ENCODE results near the gene KLHL9.
"Not testable (repeated sequence)": the region's sequence is repeated elsewhere in the genome, so short reads cannot be mapped to it uniquely, and the experiment has no call there.

DNA sequence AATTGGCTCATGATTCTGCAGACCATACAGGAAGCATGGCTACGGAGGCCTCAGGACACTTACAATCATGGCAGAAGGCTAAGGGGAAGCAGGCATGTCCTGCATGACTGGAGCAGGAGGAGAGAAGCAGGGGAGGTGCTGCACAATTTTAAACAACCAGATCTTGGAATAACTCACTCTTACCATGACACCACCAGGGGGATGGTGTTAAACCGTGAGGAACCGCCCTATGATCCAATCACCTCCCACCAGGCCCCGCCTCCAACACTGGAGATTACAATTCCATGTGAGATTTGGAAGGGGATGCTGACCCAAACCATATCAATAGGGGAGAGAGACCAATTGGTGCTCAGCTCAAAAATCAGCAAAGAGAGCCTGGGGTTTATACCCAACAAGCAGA is 36.3 kb upstream of the KLHL9 start:
- TF ChIP-seq POLR2A (IDR thresholded peaks at IDR 0.05) = not testable (repeated sequence)
- TF ChIP-seq, protein P1, sequence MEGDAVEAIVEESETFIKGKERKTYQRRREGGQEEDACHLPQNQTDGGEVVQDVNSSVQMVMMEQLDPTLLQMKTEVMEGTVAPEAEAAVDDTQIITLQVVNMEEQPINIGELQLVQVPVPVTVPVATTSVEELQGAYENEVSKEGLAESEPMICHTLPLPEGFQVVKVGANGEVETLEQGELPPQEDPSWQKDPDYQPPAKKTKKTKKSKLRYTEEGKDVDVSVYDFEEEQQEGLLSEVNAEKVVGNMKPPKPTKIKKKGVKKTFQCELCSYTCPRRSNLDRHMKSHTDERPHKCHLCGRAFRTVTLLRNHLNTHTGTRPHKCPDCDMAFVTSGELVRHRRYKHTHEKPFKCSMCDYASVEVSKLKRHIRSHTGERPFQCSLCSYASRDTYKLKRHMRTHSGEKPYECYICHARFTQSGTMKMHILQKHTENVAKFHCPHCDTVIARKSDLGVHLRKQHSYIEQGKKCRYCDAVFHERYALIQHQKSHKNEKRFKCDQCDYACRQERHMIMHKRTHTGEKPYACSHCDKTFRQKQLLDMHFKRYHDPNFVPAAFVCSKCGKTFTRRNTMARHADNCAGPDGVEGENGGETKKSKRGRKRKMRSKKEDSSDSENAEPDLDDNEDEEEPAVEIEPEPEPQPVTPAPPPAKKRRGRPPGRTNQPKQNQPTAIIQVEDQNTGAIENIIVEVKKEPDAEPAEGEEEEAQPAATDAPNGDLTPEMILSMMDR (IDR thresholded peaks at IDR 0.05) = not testable (repeated sequence)
